HG03159 (cell line): Measurements from ENCODE around the gene PDXK.
A peak's percentile ranks its signal among the peaks of the same experiment; 100 is the strongest.

ENCODE experiments used
- ATAC-seq: cut with Tn5 transposase; IDR thresholded peaks from one replicate; pipeline ENCODE4 v1.9.1; 2021; ENCODE audit warnings: mild to moderate bottlenecking, moderate library complexity; ENCODE audit not compliant: unreplicated experiment

PDXK gene

DNA sequence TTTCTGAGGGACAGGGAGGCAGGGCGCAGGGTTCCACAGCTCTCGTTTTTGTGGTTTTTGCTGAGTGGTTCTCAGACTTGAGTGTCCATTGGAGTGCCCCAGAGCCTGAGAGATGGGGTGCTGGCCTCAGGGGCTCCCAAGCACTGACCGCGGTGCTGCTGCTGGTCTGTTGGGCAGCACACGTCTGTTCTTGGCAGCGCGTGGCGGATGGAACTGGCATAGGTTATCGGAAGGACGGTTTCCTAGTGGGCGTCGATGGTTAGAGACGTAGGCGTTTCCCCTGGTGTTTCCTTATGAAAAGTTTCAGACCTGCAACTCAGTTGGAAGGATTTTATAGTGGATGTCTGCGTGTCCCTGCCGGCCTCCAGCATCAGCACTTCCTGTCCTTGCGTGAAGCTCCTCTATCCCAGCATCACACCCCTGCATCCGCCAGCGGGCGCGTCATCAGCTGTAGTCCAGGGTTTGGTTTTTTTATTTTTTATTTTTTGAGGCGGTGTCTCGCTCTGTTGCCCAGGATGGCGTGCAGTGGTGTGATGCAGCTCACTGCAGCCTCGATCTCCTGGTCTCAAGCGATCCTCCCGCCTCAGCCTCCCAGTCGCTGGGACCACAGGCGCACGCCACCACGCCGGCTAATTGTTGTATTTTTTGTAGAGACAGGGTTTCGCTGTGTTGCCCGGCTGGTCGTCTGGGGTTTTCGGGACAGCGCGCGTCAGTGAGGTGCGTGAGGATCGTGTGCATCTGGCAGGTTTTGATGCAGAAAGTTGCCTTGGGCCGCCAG lies 82.3 kb downstream of the PDXK start:
- no peak for ATAC-seq

- no peak for ATAC-seq
Observed at GRCh38 chr21:43802713-43803313, 83.9 kb downstream of the PDXK start.

GRCh38 chr21:43803558-43804300 lies 84.8 kb downstream of the PDXK start:
- no peak for ATAC-seq

- peak; percentile 84 for ATAC-seq
Observed at GRCh38 chr21:43805275-43805800, 86.4 kb downstream of the PDXK start.

DNA sequence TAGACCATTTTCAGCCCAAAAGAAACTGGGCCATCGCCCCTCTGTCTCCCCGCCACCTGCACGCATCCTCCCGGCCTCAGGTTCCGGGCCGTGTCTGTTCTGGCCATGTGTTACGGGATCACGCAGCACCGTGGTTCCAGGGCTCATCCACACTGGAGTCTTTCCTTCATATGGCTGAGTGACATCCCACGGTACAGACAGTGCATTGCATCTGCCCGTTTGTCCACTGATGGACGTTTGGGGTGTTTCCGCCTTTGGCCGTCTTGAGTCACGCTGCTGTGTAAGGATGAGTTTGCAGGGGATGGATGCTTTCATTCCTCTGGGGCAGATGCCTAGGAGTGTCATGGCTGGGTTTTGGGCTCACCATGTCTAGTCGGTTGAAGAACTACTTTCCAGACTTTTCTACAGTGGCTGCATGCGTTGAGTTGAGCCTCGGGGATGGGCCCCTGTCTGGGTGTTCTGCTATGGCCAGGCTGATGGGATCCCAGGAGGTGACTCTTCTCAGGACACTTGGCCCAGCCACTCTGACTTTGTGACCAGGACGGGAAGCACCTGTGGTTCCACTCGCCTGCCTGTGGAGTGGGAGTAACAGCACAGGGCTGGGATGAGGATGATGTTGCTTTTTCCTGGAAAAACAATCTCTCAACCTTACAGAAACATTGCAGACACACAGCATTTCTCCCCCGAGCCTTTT lies 87.2 kb downstream of the PDXK start:
- no peak for ATAC-seq

GRCh38 chr21:43808367-43808766 lies 89.4 kb downstream of the PDXK start:
- ATAC-seq = no peak

- no peak for ATAC-seq
Observed at GRCh38 chr21:43808832-43809251, 89.9 kb downstream of the PDXK start.

GRCh38 chr21:43809346-43809799 lies 90.4 kb downstream of the PDXK start:
- ATAC-seq = no peak

GRCh38 chr21:43809853-43810504 lies 91.0 kb downstream of the PDXK start:
- ATAC-seq = no peak

- ATAC-seq = peak; percentile 51
Observed at GRCh38 chr21:43810505-43811261, 91.8 kb downstream of the PDXK start.

GRCh38 chr21:43811262-43812105 lies 92.6 kb downstream of the PDXK start:
- no peak for ATAC-seq
